CD4-positive, alpha-beta T cell treated with Interleukin-21 for 1 hour (primary cell): ENCODE data around the gene TSPO.

Experiments
- DNase-seq: peaks from one replicate; pipeline ENCODE4 v3.0.0-alpha.2; 2020

TSPO gene

DNA sequence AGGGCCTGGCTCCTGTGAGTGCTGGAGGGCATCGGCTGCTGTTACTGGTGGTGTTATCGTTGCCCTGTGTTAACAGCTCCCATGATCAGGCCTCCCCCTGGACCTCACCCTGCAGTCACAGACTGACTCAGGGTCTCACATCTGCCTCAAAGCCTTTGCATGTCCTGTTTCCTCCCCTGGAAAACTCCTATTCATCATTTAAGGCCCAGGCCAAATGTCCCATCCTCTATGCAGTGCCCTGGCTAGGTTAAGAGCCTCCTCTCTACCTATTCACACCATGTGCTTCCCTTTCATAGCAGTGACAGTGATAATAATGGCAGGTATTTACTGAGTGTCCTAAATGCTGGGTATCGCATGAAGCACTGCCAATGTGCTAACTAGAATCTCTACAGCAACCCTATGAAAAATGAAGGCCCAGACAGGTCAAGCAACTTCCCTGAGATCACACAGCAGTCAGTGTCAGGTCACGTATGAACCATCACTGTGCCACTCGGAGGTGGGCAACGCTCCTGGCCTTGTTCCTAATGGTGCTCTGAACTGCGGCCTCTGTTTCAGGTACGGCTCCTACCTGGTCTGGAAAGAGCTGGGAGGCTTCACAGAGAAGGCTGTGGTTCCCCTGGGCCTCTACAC, 9.3 kb downstream of the TSPO start:
- DNase-seq = no peak

DNA sequence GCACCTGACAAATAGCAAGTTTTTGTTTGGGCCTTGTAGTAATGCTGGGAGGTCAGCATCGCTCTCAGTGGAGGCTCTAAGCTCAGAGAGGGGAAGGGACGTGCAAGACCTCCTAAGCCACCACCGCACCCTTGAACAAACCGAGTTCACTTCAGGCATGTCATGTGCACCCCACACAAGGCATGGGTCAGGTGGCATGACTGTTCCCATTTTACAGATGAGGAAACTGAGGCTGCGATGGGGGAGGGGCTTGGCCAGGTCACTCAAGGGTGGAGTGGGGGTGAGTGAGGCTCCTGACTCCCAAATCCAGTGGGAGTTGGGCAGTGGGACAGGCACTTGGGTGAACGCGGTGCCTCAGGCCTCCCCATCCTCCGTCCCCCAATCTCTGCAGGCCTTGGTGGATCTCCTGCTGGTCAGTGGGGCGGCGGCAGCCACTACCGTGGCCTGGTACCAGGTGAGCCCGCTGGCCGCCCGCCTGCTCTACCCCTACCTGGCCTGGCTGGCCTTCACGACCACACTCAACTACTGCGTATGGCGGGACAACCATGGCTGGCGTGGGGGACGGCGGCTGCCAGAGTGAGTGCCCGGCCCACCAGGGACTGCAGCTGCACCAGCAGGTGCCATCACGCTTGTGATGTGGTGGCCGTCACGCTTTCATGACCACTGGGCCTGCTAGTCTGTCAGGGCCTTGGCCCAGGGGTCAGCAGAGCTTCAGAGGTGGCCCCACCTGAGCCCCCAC, 11.2 kb downstream of the TSPO start:
- DNase-seq = no peak

DNA sequence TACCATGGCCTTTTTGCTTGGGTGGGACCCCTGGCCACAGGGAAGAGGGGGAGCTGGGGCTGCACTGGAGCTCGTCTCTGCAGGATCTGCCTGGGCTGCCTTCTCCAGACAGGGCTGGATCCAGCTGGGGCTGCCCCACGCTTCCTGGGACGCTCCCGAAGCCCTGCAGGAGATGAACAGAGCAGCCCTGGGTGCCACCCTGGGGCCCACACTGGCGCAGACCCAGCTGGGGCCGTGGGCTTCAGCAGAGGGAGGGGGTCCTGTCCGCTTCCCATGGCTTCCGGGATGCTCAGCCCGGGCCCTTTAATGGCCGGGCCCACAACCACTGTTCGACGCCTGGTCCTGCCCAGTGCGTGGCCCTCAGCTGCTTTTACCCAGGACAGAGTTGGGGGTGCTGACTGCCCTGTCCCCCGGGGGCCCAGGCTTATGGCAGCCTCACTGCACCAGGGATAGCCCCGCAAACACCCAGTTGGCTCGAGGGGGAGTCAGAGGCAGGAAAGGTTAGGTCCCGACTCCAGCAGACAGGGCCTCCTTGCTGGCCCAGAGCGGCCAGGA, 12.0 kb downstream of the TSPO start:
- no peak for DNase-seq

DNA sequence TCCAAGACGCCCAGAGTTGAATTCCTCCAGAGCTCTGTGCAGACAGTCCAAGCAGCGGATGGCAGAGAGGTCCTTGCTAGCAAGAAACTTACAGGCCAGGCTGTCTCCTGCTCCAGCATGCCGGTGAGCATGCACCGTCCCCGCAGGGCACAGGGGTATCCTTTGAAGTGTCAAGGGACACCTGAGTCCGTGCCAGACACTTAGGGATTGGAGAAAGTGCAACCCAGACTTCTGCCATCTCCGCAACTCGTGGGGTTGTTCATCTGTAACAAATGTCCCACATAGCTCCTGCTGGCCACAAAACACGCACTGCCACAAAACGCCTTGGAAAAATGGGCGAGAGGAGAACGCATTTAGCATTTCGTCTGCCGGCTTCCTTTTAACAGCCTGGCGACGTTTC, 13.3 kb downstream of the TSPO start:
- DNase-seq = no peak

DNA sequence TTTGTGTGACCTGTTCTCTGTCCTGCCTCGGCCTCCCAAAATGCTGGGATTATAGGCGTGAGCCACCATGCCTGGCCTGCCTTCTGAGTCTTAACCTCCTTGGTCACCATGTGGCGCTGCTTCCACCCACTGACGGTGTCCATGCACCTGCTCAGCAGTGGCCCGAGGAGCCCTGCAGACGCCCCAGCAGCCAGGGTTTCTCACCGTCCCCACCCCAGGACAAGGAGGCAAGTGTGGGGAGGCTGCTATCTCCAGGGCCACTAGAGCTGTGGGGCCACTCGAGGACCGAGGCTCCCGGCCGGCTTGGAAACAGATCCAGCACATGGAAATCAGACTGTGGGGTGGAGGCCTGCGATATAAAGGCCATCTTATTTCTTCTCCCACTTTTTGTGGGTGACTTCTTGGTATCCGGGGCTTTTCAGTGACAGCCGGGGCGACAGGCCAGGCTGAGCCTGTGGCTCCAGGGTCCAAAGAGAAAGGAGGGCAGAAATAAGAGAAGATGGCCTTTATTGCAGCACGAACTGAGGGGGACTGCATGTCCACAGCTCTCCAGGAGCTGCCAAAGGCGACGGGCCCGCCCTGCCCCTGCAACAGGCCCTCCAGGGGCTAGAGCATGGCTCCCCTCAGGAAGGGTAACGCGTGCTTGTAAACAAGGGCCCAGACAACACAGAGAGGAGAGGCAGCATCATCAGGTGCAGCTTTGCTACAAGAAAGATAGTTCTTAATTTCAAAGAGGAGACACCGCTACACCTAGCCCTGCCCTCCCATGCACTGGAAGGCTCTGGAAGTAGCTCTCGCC, 15.0 kb downstream of the TSPO start:
- no peak for DNase-seq

DNA sequence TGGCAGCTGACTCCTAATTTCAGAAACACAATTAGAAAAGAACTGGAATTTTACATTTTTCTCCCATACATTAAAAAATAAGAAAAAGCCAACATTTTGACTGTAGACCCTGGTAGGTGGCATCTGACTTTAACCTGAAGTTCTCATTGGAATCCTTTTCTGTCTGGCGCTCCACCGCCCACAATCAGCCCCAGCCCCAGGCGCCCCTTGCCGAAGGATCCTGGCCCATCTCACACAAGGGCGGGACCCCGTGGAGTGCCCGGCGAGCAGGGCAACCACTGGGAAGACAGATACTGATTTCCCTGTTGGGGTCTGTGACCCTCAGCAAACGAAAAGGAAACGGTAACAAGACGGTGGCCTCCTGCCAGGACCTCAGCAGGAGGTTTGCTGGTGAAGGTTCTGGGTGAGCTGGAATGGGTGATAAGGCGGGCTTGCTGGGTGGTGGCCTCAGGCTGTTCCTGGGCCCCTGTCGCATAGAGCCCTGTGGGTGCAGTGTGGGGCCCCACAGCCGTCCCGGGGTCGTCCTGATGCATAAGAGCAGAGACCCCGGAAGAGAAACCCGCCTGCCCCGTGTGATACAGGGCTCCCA, 15.7 kb downstream of the TSPO start:
- DNase-seq = no peak

DNA sequence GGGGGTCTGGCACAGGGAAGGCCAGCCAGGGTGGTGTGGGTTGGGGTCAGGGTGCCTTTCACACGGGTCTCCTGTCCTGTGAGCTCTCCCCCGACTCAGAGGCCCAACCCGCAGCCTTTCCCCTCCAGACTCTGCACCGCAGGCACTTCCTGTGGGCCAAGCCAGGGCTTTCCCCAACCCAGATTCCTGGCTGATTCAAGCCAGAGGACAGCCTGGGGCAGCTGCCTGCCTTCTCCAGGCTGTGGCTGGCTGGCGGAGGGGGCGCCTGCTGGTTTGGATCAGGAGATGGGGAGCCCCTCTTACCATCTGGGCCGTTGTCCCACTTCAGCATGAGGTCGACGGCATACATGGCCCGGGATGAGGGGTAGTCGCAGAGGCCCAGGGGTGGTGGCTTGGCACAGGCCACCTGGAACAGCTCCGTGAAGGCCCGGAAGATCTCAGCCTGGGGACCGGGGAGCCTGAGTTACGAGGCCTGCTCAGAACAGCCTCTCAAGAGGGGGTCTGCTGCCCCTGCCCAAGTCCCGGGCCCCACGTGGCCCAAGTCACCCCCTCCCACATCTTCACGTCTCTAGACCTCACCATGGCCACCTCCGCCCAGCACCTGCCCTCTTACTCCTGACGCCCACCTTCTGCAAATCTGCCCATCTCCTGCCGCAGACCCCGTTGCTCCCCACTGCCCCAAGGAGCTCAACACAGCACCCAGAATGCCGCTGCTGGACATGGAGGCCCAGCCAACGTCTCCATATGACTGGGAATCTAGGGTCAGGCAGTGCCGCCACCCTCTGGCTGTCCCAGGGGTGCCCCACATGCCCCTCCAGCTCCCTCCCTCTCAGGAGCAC, 17.3 kb downstream of the TSPO start:
- no peak for DNase-seq

DNA sequence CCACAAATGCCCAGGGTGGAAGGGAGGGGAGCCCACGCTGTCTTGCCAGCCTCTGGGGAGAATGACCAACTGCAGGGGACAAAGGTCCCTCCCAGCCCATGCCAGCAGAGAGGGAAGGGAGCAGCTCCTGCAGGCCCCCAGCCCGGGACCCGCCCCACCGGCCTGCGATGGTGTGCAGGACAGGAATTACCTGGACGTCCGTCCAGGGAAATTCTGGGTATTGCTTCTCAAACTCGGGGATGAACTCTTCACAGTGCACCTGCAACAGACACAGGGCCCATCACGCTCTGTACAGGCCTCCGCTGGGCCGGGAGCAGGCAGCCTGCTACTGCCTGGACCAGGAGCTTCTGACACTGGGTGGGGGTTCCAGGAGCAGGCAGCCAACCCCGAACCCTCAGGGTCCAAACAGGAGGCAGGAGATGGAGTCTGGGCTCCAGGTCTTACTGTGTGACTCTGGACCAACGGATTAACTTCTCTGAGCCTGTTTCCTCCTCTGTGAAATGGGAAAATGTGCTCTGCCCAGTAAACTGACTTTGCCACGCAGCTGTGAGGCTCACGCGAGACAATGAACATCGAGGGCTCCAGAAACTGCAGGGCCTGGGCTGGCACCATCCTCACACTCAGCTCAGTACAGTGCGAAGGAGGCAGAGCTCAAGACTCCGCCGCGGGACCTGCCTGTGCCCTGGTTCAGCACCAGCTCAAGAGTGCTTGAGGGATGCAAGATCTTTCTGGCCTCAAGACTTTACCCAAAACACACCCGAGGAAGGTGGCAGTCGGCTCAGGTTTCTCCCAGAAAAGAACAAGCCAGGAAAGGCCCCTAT, 18.2 kb downstream of the TSPO start:
- no peak for DNase-seq

DNA sequence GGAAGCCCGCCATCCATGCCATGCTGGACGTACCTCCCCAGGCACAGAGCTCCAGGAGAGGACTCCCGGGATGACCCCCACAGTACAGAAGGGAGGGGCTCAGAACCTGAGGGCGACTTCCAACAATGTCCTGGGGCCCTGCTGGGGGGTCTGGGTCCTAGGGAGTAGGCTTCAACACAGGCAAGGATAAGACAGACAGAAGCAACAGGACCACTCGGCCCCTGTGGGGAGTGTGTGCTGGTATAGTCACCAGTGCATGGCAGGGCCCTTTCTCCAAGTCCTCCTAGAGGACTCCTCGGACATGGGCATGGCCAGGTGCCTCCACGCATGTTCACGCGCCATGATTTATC, 18.7 kb downstream of the TSPO start:
- DNase-seq = no peak

DNA sequence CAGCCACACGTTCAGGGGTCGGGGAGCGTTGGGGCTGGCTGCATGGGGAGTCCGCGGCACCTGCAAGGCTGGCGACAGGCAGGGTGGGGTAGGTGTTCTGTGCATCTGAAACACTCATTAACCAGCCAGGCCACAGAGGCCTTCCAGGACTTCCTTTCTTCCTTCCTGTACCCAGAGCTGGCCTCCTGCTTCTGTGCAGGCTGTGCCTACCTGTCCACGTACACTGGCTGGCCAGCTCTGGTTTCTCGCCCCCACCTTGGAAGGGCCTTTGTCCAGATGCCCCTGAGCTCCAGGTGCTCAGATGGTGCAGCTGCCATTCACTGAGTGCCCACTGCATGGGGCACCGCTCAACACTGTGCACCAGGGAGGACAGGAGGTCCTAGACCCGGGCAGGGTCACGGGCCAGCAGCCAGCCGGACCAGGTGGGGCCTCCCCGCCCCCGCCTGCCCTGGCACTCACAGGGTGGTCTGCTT, 19.7 kb downstream of the TSPO start:
- no peak for DNase-seq

DNA sequence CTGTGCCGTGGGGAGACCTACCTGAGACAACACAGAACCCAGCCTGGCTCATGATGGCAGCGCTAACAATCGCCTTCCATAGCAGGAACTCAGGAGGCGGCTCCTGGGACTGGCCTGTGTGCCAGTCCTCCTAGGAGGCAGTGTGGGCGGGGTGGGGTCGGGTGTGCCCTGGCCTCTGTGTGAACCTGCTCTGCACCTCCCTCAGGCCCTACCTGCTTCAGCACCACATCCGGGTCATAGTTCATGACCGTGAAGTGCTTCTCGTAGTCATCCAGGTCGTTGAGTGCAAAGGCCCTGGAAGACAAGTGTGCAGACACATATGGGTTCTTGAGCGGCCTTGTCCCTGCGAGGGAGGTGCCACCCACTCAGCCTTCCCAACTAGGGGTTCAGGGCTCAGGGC, 20.2 kb downstream of the TSPO start:
- DNase-seq = no peak

DNA sequence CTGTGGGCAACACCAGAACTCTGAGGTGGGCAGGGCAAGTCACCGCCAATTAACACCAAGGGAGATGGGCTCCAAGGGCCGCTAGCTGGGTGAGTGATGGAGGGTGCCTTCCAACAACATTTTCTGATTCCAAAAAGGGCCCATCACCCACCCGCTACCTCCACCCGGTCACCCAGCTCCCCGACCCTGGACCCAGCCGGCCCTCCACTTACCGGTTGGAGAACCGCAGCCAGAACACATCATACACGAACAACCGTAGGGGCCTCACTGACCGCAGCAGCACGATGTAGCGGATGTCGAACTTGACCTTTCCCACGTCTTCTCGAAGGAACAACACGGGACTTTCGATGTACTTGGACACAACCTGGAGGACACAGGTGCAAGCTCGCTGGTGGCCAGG, 20.8 kb downstream of the TSPO start:
- no peak for DNase-seq

DNA sequence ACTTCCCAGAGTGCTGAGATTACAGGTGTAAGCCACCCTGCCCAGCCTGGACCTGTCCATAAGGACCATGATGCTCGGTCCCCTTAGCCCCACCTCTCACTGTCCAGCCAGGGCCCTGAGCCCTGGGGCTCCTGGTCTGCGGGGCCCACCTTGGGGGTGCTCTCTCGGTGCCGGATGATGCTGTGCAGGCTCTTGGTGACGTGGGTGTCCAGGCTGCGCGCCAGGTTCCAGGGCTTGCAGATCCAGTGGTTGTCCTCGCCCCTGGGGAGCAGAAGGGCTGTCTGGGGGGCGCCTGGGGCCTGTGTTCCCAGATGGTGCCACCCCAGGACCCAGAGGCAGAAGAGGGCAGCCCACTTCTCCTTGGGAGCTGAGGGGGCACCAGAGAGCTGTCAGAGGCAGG, 22.2 kb downstream of the TSPO start:
- DNase-seq = no peak

DNA sequence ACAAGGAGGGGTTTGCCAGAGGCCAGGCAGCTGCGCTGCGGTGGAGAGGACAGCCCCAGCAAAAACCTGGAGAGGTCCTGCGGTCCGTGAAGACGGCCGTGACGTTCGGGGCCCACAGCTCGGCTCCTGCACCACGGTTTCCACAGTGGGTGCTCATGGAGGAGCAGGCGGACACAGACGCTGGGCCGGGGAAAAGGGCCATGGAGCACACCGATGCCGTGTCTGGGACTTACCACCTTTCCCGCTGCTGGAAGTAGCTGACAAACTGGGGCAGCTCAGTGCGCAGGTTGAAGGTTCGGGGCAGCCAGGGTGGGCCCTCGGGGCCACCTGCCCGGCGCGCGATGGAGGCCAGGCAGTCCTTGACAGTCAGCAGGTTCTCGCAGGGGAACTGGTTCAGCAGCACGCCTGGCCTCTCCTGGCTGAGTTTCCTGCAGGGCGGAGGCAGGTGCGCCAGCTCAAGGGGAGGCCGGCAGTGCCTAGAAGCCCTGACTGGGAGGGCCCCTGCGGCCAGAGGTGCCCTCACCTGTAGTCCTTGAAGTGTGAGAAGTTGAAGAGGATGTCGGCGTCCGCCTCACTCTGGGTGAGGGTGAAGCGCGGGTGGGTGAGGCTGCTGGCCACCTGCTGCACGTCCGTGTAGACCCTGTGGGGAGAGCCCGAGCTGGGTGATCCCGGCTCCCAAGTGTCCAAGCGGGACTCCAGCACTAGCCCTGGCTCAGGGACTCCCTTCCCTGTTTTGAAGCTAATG, 22.8 kb downstream of the TSPO start:
- DNase-seq = no peak

DNA sequence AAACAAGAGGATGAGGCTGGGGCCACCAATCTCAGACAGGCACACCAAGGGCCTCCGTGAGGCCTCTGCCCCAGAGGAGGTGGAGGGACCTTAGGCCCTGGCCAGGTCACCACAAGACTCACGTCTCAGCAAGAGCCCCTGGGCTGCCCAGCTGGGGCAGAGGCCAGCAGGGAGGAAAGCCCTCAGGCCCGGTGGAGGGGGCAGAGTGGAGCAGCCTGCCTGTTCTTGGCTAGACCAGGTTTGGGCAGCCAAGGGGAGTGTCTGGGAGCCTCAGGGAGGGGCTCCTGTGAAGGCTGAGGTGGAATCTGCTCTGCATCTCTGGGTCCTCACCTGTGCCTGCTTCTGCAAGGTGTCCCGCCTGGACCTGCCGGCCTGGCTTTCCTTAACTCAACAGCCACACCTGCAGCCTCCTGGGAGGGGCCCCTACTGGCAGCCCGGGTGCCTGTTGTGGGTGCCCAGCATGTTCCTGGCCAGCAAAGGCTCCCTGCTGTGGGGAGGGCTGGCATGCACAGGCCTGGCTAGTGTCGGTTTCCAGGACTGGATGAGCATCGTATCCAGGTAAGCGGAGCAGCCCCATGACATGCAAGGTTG, 23.7 kb downstream of the TSPO start:
- DNase-seq = no peak

DNA sequence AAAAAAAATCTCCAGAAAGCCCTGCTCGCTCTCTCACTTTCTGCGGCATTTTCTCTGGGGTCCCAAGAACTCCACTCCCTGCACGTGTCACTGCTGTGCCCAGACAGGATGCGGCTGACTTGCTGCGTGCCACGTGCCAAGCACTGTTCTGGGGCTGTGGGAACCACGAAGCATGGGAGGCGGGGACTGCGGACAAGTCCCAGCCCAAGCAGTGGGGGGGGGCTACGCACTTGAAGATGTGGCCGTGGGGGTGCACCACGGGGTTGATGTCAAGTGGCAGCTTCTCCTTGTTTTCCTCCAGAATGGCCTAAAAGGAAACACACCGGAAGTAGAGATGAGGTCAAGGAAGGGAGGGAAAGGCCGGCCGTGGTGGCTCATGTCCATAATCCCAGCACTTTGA, 24.7 kb downstream of the TSPO start:
- DNase-seq = no peak

DNA sequence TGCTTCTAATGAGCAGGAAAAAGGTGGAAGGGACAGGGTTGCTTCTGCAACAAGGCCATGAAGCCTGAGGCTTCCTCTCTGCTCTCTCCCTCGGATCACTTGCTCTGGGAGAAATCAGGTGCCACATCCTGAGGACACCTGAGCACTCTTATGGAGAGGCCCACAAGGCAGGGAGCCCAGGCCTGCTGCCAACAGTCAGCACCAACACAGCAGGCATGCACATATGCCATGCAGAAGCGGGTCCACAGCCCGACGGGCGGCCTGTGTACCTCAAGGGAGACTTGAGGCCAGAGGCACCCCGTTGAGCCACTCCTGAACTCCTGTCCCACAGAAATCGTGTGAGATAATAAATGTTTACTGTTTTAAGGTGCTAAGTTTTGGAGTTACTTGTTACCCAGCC, 26.1 kb downstream of the TSPO start:
- no peak for DNase-seq

DNA sequence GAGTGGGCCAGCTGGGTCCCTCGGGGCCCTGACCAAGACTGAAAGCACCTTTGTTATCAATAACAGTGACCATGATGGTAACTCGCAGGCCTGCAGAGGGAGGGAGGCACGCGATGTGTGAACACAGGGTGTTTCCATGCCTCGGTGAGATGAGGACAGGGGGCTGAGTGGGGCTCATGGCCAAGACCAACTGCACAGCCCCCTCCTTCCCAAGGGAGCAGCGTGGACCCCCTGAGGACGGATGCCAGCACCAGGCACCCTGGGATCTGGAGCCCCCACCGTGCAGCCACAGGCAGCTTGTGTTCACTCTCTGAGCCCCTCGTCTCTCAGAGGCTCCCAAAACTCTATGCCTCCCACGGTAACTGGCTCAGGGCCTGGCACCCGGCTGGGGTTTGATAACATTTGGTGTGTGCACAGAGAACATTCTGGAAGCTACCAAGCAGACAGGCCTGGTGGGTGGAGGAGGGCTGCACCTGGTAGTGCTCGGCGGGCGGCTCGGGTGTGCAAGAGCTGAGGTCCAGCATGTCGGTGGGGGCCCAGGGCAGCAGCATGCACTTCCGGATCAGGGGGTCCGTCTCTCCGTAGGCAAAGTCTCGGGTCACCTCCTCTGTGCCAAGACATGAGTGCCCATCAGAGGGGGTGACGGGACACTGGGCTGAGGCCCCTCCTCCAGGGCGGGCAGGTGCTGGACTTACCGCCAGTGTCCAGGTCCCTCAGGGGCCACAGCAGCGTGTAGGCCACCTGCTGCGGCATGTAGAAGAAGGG, 28.0 kb downstream of the TSPO start:
- DNase-seq = no peak

DNA sequence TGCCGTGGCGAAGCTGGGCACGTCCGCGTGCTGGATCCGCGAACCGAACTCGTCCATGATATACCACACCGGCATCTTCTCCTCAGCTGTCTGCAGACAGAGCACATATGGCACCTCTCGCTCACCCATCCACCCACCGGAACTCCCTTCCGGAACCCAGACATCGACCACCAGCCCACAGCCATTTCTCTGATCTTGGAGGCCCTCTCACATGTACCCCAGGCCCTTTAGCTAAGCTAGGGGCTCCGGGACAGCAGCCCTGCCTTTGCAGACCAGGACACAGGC, 28.5 kb downstream of the TSPO start:
- DNase-seq = no peak

DNA sequence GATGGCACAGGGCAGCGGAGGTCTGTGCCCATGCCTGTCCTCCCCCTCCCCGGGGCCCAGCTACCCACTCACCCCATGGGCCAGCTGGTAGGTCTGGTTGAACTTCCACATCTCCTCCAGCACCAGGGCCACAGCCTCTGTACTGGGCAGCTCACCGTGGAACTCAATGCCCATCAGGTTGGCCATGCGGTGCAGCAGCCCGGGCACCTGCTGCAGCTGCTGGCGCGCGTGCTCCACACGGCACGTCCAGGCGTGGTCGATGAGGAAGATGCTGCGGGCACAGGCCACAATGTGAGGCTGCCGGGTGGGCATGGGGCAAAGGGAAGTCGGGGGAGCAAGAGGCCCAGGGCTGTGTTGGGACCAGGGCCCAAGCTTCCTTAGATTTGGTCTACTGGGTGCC, 29.3 kb downstream of the TSPO start:
- DNase-seq = no peak
